ENCODE results near the gene RPA1. TPM values are rescaled to one million over a fixed set of nuclear protein-coding genes. Genes with fewer than 3 reads are reported as not detected.
A peak's percentile ranks its signal among the peaks of the same experiment; 100 is the strongest.

The RPA1 gene
- total and polyA plus RNA-seq, 9 of the 15 experiments (the other 6 are each of a cell fraction or from before 2014, with no cell fraction given) = 25.2 to 125 (median 47.4) TPM

GRCh38 chr17:1908699-1909309 lies 79.0 kb downstream of the RPA1 start (continued):
- TF ChIP-seq SMC3 (conservative IDR thresholded peaks at IDR 0.05; ENCODE audit: insufficient read depth, low read depth, low read length) (peak; percentile 79), DEAF1 (CRISPR knock-in tag; IDR thresholded peaks at IDR 0.05) (peak; percentile 48; the same call in 1 of the 2 replicates), NR2F6 (CRISPR knock-in tag; IDR thresholded peaks at IDR 0.05) (no peak)

- POLR2A ChIA-PET = interaction anchor here (0.8 kb wide), 2 partner anchors 261 to 1820 kb away, joined by 3 read pairs; no protein-coding TSS in a partner anchor
- TF ChIP-seq TOE1 (IDR thresholded peaks at IDR 0.05; ENCODE audit: borderline replicate concordance) (no peak), TOE1 (CRISPR knock-in tag; IDR thresholded peaks at IDR 0.05; ENCODE audit: borderline replicate concordance, low read depth) (no peak), MYNN (IDR thresholded peaks at IDR 0.05) (no peak), MYNN (CRISPR knock-in tag; IDR thresholded peaks at IDR 0.05) (no peak), ZBTB26 (CRISPR knock-in tag; IDR thresholded peaks at IDR 0.05) (no peak), RBM34 (IDR thresholded peaks at IDR 0.05; ENCODE audit: borderline replicate concordance, insufficient read depth, low read length) (no peak), NEUROD1 (IDR thresholded peaks at IDR 0.05; ENCODE audit: borderline replicate concordance, low read depth, low read length, partially characterized antibody) (no peak), HLTF (IDR thresholded peaks at IDR 0.05) (no peak), BRCA1 (IDR thresholded peaks at IDR 0.05) (no peak), BRCA1 (CRISPR knock-in tag; IDR thresholded peaks at IDR 0.05) (no peak), NRF1 (conservative IDR thresholded peaks at IDR 0.05 in 1 of 2, IDR thresholded peaks at IDR 0.05 in 1 of 2) (no peak), HNRNPLL (IDR thresholded peaks at IDR 0.05; ENCODE audit: low read depth, low read length, poor library complexity, severe bottlenecking) (no peak), HDAC1 (IDR thresholded peaks at IDR 0.05) (no peak), HIVEP1 (CRISPR knock-in tag; IDR thresholded peaks at IDR 0.05) (no peak), STAT5A (IDR thresholded peaks at IDR 0.05; ENCODE audit: borderline replicate concordance, low read length) (no peak), ZNF507 (tag; conservative IDR thresholded peaks at IDR 0.05) (no peak), TCF3 (CRISPR knock-in tag; IDR thresholded peaks at IDR 0.05) (no peak), RBFOX2 (IDR thresholded peaks at IDR 0.05; ENCODE audit: low read depth, low read length) (no peak)
These were observed 80.2 kb downstream of the RPA1 start for GRCh38 chr17:1909985-1910384.

More at GRCh38 chr17:1909985-1910384, 80.2 kb downstream of the RPA1 start:
- intact Hi-C loops (cut with micrococcal nuclease) (loop anchor here (2.0 to 5.0 kb wide), 2 partner anchors 121 to 137 kb away; partner anchors contain the start of gene DPH1), in situ Hi-C loops (cut with MboI) (loop anchor here (5.0 to 25.0 kb wide), 2 partner anchors 122 to 327 kb away; partner anchors contain the start of gene DPH1)
- no peaks in the 10 kb centered on the region for H3K79me2 ChIP-seq (ENCODE audit: control insufficient read depth, insufficient read depth, low read length)
- H3K27ac ChIP-seq (ENCODE audit: extremely low read depth, low read depth, low read length) = no peak overlapping the region
- DNase-seq (ENCODE audit: extremely low read depth in 1 of 4, low spot score in 3 of 4) (no peak), ATAC-seq (no peak), FAIRE-seq (no peak)
- no peak overlapping the region for H3K4me3 ChIP-seq
- no peaks in the 10 kb centered on the region for H3K36me3 ChIP-seq (ENCODE audit: control insufficient read depth, insufficient read depth, low read length)
- no peak overlapping the region for H3K4me2 ChIP-seq (ENCODE audit: insufficient read depth, low read length)
- no peaks in the 10 kb centered on the region for H4K20me1 ChIP-seq (replicated peaks; ENCODE audit: control insufficient read depth, insufficient read depth, low read length)
- 7% methylated on average over 3 of the region's 3 CpGs for WGBS (ENCODE audit: insufficient coverage, low coverage, missing lambda C conversion rate)
- no peaks in the 10 kb centered on the region for H3K9me1 ChIP-seq (ENCODE audit: control insufficient read depth, insufficient read depth, low read length)
- BruUV-seq (replicated peaks) = no TSS peak
- H3K9ac ChIP-seq (ENCODE audit: insufficient read depth in 1 of 2, low read depth in 2 of 2, low read length in 2 of 2) = no peak overlapping the region
- H3K4me1 ChIP-seq (replicated peaks in 1 of 2; ENCODE audit: control insufficient read depth in 2 of 2, insufficient read depth in 2 of 2, low read length in 2 of 2) = peaks cover 0 to 16% of the 10 kb centered on the region in 2 experiments; a peak in 3 of 5 replicates
- CTCF ChIA-PET (ENCODE audit: low intra/inter-chr PET ratio) = interaction anchor here (1.2 kb wide), 1 partner anchor 335 kb away, joined by 3 read pairs; no protein-coding TSS in a partner anchor
- no peak overlapping the region for H2AFZ ChIP-seq (ENCODE audit: low read depth, low read length)
- H3K9me3 ChIP-seq (replicated peaks; ENCODE audit: control insufficient read depth, insufficient read depth, low read depth, low read length) = no peaks in the 10 kb centered on the region
- H3K27me3 ChIP-seq (ENCODE audit: control insufficient read depth in 2 of 2, insufficient read depth in 2 of 2, low read length in 2 of 2) = peaks cover 26 to 45% of the 10 kb centered on the region in 2 experiments; a peak in 4 of 5 replicates
